ENCODE data around the gene KCTD12.
A peak's percentile ranks its signal among the peaks of the same experiment; 100 is the strongest.

Gene KCTD12

GRCh38 chr13:76889254-76889653, 3.0 kb upstream of the KCTD12 start:
- H3K9me3 ChIP-seq (ENCODE audit: control insufficient read depth in 1 of 2, low read length in 2 of 2) = no peaks in the 10 kb centered on the region
- no peak overlapping the region for H3K4me3 ChIP-seq (ENCODE audit: low read depth in 1 of 2, low read length in 2 of 2)
- H3K4me1 ChIP-seq (ENCODE audit: control insufficient read depth in 1 of 2, insufficient read depth in 2 of 2, low read length in 2 of 2) = peaks cover 15 to 16% of the 10 kb centered on the region in 2 donors
- H3K36me3 ChIP-seq (ENCODE audit: control insufficient read depth in 1 of 2, insufficient read depth in 2 of 2, low read length in 2 of 2) = no peaks in the 10 kb centered on the region
- no peak overlapping the region for H3K27ac ChIP-seq (ENCODE audit: low read depth, low read length)
- H3K9ac ChIP-seq (ENCODE audit: low read depth in 1 of 2, low read length in 2 of 2) = no peak overlapping the region
- peaks cover 6 to 12% of the 10 kb centered on the region in 2 donors for H3K27me3 ChIP-seq (ENCODE audit: control insufficient read depth in 1 of 2, insufficient read depth in 2 of 2, low read length in 2 of 2)

- Histone ChIP-seq H3K4me1 (ENCODE audit: control insufficient read depth in 1 of 2, insufficient read depth in 2 of 2, low read length in 2 of 2) (peaks cover 15 to 17% of the 10 kb centered on the region in 2 donors), H3K9me3 (ENCODE audit: control insufficient read depth in 1 of 2, low read length in 2 of 2) (no peaks in the 10 kb centered on the region), H3K27ac (ENCODE audit: low read depth, low read length) (no peak overlapping the region), H3K4me3 (ENCODE audit: low read depth in 1 of 2, low read length in 2 of 2) (no peak overlapping the region), H3K27me3 (ENCODE audit: control insufficient read depth in 1 of 2, insufficient read depth in 2 of 2, low read length in 2 of 2) (peaks cover 8 to 12% of the 10 kb centered on the region in 2 donors), H3K36me3 (ENCODE audit: control insufficient read depth in 1 of 2, insufficient read depth in 2 of 2, low read length in 2 of 2) (no peaks in the 10 kb centered on the region), H3K9ac (ENCODE audit: low read depth in 1 of 2, low read length in 2 of 2) (no peak overlapping the region)
Measured at GRCh38 chr13:76888421-76888820, 2.2 kb upstream of the KCTD12 start.

- Histone ChIP-seq H3K27ac (ENCODE audit: low read depth, low read length) (no peak overlapping the region), H3K9me3 (ENCODE audit: control insufficient read depth in 1 of 2, low read length in 2 of 2) (no peaks in the 10 kb centered on the region), H3K36me3 (ENCODE audit: control insufficient read depth in 1 of 2, insufficient read depth in 2 of 2, low read length in 2 of 2) (no peaks in the 10 kb centered on the region), H3K9ac (ENCODE audit: low read depth in 1 of 2, low read length in 2 of 2) (peak overlapping the region in 1 of 2 donors; percentile 40), H3K4me1 (ENCODE audit: control insufficient read depth in 1 of 2, insufficient read depth in 2 of 2, low read length in 2 of 2) (peaks cover 15 to 17% of the 10 kb centered on the region in 2 donors), H3K27me3 (ENCODE audit: control insufficient read depth in 1 of 2, insufficient read depth in 2 of 2, low read length in 2 of 2) (peaks cover 6 to 8% of the 10 kb centered on the region in 2 donors), H3K4me3 (ENCODE audit: low read depth in 1 of 2, low read length in 2 of 2) (peak overlapping the region; percentile 62 to 69)
Measured at GRCh38 chr13:76887076-76887563, 915 bp upstream of the KCTD12 start.

- Histone ChIP-seq H3K4me1 (ENCODE audit: control insufficient read depth in 1 of 2, insufficient read depth in 2 of 2, low read length in 2 of 2) (peaks cover 15 to 17% of the 10 kb centered on the region in 2 donors), H3K4me3 (ENCODE audit: low read depth in 1 of 2, low read length in 2 of 2) (peak overlapping the region; percentile 69 to 79), H3K27ac (ENCODE audit: low read depth, low read length) (peak overlapping the region; percentile 65), H3K36me3 (ENCODE audit: control insufficient read depth in 1 of 2, insufficient read depth in 2 of 2, low read length in 2 of 2) (no peaks in the 10 kb centered on the region), H3K9ac (ENCODE audit: low read depth in 1 of 2, low read length in 2 of 2) (peak overlapping the region; percentile 66 to 72), H3K9me3 (ENCODE audit: control insufficient read depth in 1 of 2, low read length in 2 of 2) (no peaks in the 10 kb centered on the region), H3K27me3 (ENCODE audit: control insufficient read depth in 1 of 2, insufficient read depth in 2 of 2, low read length in 2 of 2) (peaks cover 6 to 8% of the 10 kb centered on the region in 2 donors)
Measured at GRCh38 chr13:76886005-76886291, 257 bp downstream of the KCTD12 start.

- Histone ChIP-seq H3K4me3 (ENCODE audit: low read depth in 1 of 2, low read length in 2 of 2) (peak overlapping the region; percentile 69 to 79), H3K9me3 (ENCODE audit: control insufficient read depth in 1 of 2, low read length in 2 of 2) (no peaks in the 10 kb centered on the region), H3K36me3 (ENCODE audit: control insufficient read depth in 1 of 2, insufficient read depth in 2 of 2, low read length in 2 of 2) (no peaks in the 10 kb centered on the region), H3K27me3 (ENCODE audit: control insufficient read depth in 1 of 2, insufficient read depth in 2 of 2, low read length in 2 of 2) (peaks cover 6 to 8% of the 10 kb centered on the region in 2 donors), H3K27ac (ENCODE audit: low read depth, low read length) (peak overlapping the region; percentile 65), H3K9ac (ENCODE audit: low read depth in 1 of 2, low read length in 2 of 2) (peak overlapping the region; percentile 66 to 72), H3K4me1 (ENCODE audit: control insufficient read depth in 1 of 2, insufficient read depth in 2 of 2, low read length in 2 of 2) (peaks cover 15 to 17% of the 10 kb centered on the region in 2 donors)
Measured at GRCh38 chr13:76885203-76886004, 801 bp downstream of the KCTD12 start.

- H3K36me3 ChIP-seq (ENCODE audit: control insufficient read depth in 1 of 2, insufficient read depth in 2 of 2, low read length in 2 of 2) = no peaks in the 10 kb centered on the region
- peak overlapping the region; percentile 69 to 79 for H3K4me3 ChIP-seq (ENCODE audit: low read depth in 1 of 2, low read length in 2 of 2)
- peaks cover 6 to 8% of the 10 kb centered on the region in 2 donors for H3K27me3 ChIP-seq (ENCODE audit: control insufficient read depth in 1 of 2, insufficient read depth in 2 of 2, low read length in 2 of 2)
- H3K9me3 ChIP-seq (ENCODE audit: control insufficient read depth in 1 of 2, low read length in 2 of 2) = no peaks in the 10 kb centered on the region
- H3K27ac ChIP-seq (ENCODE audit: low read depth, low read length) = peak overlapping the region; percentile 65
- peaks cover 15 to 17% of the 10 kb centered on the region in 2 donors for H3K4me1 ChIP-seq (ENCODE audit: control insufficient read depth in 1 of 2, insufficient read depth in 2 of 2, low read length in 2 of 2)
- peak overlapping the region; percentile 66 to 72 for H3K9ac ChIP-seq (ENCODE audit: low read depth in 1 of 2, low read length in 2 of 2)
Measured at GRCh38 chr13:76884907-76885202, 1.4 kb downstream of the KCTD12 start.

- Histone ChIP-seq H3K36me3 (ENCODE audit: control insufficient read depth in 1 of 2, insufficient read depth in 2 of 2, low read length in 2 of 2) (no peaks in the 10 kb centered on the region), H3K9me3 (ENCODE audit: control insufficient read depth in 1 of 2, low read length in 2 of 2) (no peaks in the 10 kb centered on the region), H3K27ac (ENCODE audit: low read depth, low read length) (peak overlapping the region; percentile 65), H3K4me3 (ENCODE audit: low read depth in 1 of 2, low read length in 2 of 2) (peak overlapping the region; percentile 69 to 79), H3K4me1 (ENCODE audit: control insufficient read depth in 1 of 2, insufficient read depth in 2 of 2, low read length in 2 of 2) (peaks cover 15 to 17% of the 10 kb centered on the region in 2 donors), H3K9ac (ENCODE audit: low read depth in 1 of 2, low read length in 2 of 2) (peak overlapping the region in 1 of 2 donors; percentile 66), H3K27me3 (ENCODE audit: control insufficient read depth in 1 of 2, insufficient read depth in 2 of 2, low read length in 2 of 2) (peaks cover 6 to 8% of the 10 kb centered on the region in 2 donors)
Measured at GRCh38 chr13:76884186-76884906, 1.9 kb downstream of the KCTD12 start.

- Histone ChIP-seq H3K4me1 (ENCODE audit: control insufficient read depth in 1 of 2, insufficient read depth in 2 of 2, low read length in 2 of 2) (peaks cover 15 to 17% of the 10 kb centered on the region in 2 donors), H3K27ac (ENCODE audit: low read depth, low read length) (no peak overlapping the region), H3K9me3 (ENCODE audit: control insufficient read depth in 1 of 2, low read length in 2 of 2) (no peaks in the 10 kb centered on the region), H3K9ac (ENCODE audit: low read depth in 1 of 2, low read length in 2 of 2) (no peak overlapping the region), H3K36me3 (ENCODE audit: control insufficient read depth in 1 of 2, insufficient read depth in 2 of 2, low read length in 2 of 2) (no peaks in the 10 kb centered on the region), H3K27me3 (ENCODE audit: control insufficient read depth in 1 of 2, insufficient read depth in 2 of 2, low read length in 2 of 2) (peaks cover 6 to 8% of the 10 kb centered on the region in 2 donors), H3K4me3 (ENCODE audit: low read depth in 1 of 2, low read length in 2 of 2) (peak overlapping the region; percentile 69 to 79)
Measured at GRCh38 chr13:76883236-76883635, 3.0 kb downstream of the KCTD12 start.

- Histone ChIP-seq H3K9ac (ENCODE audit: low read depth in 1 of 2, low read length in 2 of 2) (no peak overlapping the region), H3K36me3 (ENCODE audit: control insufficient read depth in 1 of 2, insufficient read depth in 2 of 2, low read length in 2 of 2) (no peaks in the 10 kb centered on the region), H3K27ac (ENCODE audit: low read depth, low read length) (no peak overlapping the region), H3K4me1 (ENCODE audit: control insufficient read depth in 1 of 2, insufficient read depth in 2 of 2, low read length in 2 of 2) (peaks cover 15 to 17% of the 10 kb centered on the region in 2 donors), H3K9me3 (ENCODE audit: control insufficient read depth in 1 of 2, low read length in 2 of 2) (no peaks in the 10 kb centered on the region), H3K4me3 (ENCODE audit: low read depth in 1 of 2, low read length in 2 of 2) (peak overlapping the region in 1 of 2 donors; percentile 1), H3K27me3 (ENCODE audit: control insufficient read depth in 1 of 2, insufficient read depth in 2 of 2, low read length in 2 of 2) (peaks cover 6 to 7% of the 10 kb centered on the region in 2 donors)
Measured at GRCh38 chr13:76882431-76882830, 3.8 kb downstream of the KCTD12 start.

- Histone ChIP-seq H3K27me3 (ENCODE audit: control insufficient read depth in 1 of 2, insufficient read depth in 2 of 2, low read length in 2 of 2) (peaks cover 0 to 3% of the 10 kb centered on the region in 2 donors), H3K4me3 (ENCODE audit: low read depth in 1 of 2, low read length in 2 of 2) (no peak overlapping the region), H3K27ac (ENCODE audit: low read depth, low read length) (no peak overlapping the region), H3K4me1 (ENCODE audit: control insufficient read depth in 1 of 2, insufficient read depth in 2 of 2, low read length in 2 of 2) (peaks cover 4 to 8% of the 10 kb centered on the region in 2 donors), H3K9ac (ENCODE audit: low read depth in 1 of 2, low read length in 2 of 2) (no peak overlapping the region), H3K36me3 (ENCODE audit: control insufficient read depth in 1 of 2, insufficient read depth in 2 of 2, low read length in 2 of 2) (no peaks in the 10 kb centered on the region), H3K9me3 (ENCODE audit: control insufficient read depth in 1 of 2, low read length in 2 of 2) (no peaks in the 10 kb centered on the region)
Measured at GRCh38 chr13:76879883-76880270, 6.3 kb downstream of the KCTD12 start.

All from duodenal mucosa (tissue), 2 donors.